Gastroesophageal sphincter (tissue), 4 donors: ENCODE measurements around the gene ABCA1. TPM values are rescaled to one million over a fixed set of nuclear protein-coding genes. Genes with fewer than 3 reads are reported as not detected.

ENCODE experiments used
- ATAC-seq: fragments of 150-250 bp; one replicate; pipeline ENCODE4 v1.9.1; 2016; ENCODE audit warnings: mild to moderate bottlenecking, moderate library complexity
- H3K27ac ChIP-seq, 4 donors: fragments of 200-600 bp; sonication (generic) in 3 of 4; 1 replicate in 3 of 4; 2 replicates in 1 of 4; pipeline ENCODE4 v1.5.1; 2016 to 2019
- H3K27me3 ChIP-seq: fragments of 200-600 bp; sonication (generic); one replicate; pipeline ENCODE4 v1.5.1; 2019
- H3K36me3 ChIP-seq, 2 donors: fragments of 200-600 bp; sonication (generic); one replicate each; pipeline ENCODE4 v1.5.1; 2019; ENCODE audit warnings: control low read depth in 1 of 2
- H3K4me1 ChIP-seq, 3 donors: fragments of 200-600 bp; sonication (generic); 1 replicate in 2 of 3; 2 replicates in 1 of 3; pipeline ENCODE4 v1.5.1; 2016 to 2019; ENCODE audit warnings: control low read depth in 2 of 3
- H3K4me3 ChIP-seq, 2 donors: fragments of 200-600 bp; sonication (generic); one replicate each; pipeline ENCODE4 v1.5.1; 2019; ENCODE audit warnings: mild to moderate bottlenecking in 1 of 2, moderate library complexity in 1 of 2
- H3K9me3 ChIP-seq, 3 donors: fragments of 200-600 bp; sonication (generic); one replicate each; pipeline ENCODE4 v1.5.1; 2017 to 2019; ENCODE audit warnings: control low read depth in 2 of 3
- EP300 ChIP-seq: sonication (generic); formaldehyde crosslinking; IDR thresholded peaks from one replicate; pipeline ENCODE4 v1.6.1; 2017; ENCODE audit warnings: antibody characterized with exemption, mild to moderate bottlenecking
- POLR2A ChIP-seq, 2 donors: fragments of 450-650 bp; IDR thresholded peaks; one replicate each; pipeline ENCODE4 v1.6.1; 2017; ENCODE audit warnings: antibody characterized with exemption in 2 of 2, mild to moderate bottlenecking in 2 of 2, moderate library complexity in 1 of 2
- POLR2AphosphoS5 ChIP-seq: sonication (generic); formaldehyde crosslinking; IDR thresholded peaks from one replicate; pipeline ENCODE4 v1.6.1; 2017; ENCODE audit warnings: antibody characterized with exemption
- WGBS, 2 donors: methylation state at CpG; one replicate each; pipeline ENCODE4 v1.1.5; 2018; ENCODE audit warnings: low coverage in 1 of 2; 5-methylcytosine and 5-hydroxymethylcytosine counted together
- total RNA-seq, 4 donors: library from RNA; depleted of rRNA; stranded (reverse); fragments of >200 nt; gene quantifications; one replicate each; pipeline ENCODE4 v1.1.0, GENCODE V29; 2016
- TF ChIP-seq, protein P1 (sequence below), 4 experiments: fragments of 200-600 bp in 2 of 4; fragments of 450-650 bp in 2 of 4; sonication (generic) in 1 of 4; IDR thresholded peaks; one replicate each; pipeline ENCODE4 v1.5.1; 2017 to 2019; ENCODE audit warnings: antibody characterized with exemption in 4 of 4, mild to moderate bottlenecking in 2 of 4, moderate library complexity in 2 of 4

Gene ABCA1
- total RNA-seq, 4 donors from 2014 or later, result 46.2 to 91.5 (median 64.9) TPM

GRCh38 chr9:104800068-104800785 is 127.7 kb downstream of the ABCA1 start:
- Histone ChIP-seq H3K4me1 (no peaks in the 10 kb centered on the region), H3K4me3 (no peak overlapping the region), H3K27ac (no peak overlapping the region), H3K9me3 (no peaks in the 10 kb centered on the region), H3K27me3 (no peaks in the 10 kb centered on the region), H3K36me3 (peaks cover 52 to 100% of the 10 kb centered on the region in 2 donors)
- TF ChIP-seq, protein P1, sequence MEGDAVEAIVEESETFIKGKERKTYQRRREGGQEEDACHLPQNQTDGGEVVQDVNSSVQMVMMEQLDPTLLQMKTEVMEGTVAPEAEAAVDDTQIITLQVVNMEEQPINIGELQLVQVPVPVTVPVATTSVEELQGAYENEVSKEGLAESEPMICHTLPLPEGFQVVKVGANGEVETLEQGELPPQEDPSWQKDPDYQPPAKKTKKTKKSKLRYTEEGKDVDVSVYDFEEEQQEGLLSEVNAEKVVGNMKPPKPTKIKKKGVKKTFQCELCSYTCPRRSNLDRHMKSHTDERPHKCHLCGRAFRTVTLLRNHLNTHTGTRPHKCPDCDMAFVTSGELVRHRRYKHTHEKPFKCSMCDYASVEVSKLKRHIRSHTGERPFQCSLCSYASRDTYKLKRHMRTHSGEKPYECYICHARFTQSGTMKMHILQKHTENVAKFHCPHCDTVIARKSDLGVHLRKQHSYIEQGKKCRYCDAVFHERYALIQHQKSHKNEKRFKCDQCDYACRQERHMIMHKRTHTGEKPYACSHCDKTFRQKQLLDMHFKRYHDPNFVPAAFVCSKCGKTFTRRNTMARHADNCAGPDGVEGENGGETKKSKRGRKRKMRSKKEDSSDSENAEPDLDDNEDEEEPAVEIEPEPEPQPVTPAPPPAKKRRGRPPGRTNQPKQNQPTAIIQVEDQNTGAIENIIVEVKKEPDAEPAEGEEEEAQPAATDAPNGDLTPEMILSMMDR (IDR thresholded peaks at IDR 0.05), result no peak
- no peak for TF ChIP-seq POLR2A (IDR thresholded peaks at IDR 0.05)
- TF ChIP-seq POLR2AphosphoS5, result no peak
- TF ChIP-seq EP300, result no peak
- WGBS, 2 donors, result 88 to 97% methylated on average over 6 of the region's 7 CpGs
- no peak for ATAC-seq

DNA sequence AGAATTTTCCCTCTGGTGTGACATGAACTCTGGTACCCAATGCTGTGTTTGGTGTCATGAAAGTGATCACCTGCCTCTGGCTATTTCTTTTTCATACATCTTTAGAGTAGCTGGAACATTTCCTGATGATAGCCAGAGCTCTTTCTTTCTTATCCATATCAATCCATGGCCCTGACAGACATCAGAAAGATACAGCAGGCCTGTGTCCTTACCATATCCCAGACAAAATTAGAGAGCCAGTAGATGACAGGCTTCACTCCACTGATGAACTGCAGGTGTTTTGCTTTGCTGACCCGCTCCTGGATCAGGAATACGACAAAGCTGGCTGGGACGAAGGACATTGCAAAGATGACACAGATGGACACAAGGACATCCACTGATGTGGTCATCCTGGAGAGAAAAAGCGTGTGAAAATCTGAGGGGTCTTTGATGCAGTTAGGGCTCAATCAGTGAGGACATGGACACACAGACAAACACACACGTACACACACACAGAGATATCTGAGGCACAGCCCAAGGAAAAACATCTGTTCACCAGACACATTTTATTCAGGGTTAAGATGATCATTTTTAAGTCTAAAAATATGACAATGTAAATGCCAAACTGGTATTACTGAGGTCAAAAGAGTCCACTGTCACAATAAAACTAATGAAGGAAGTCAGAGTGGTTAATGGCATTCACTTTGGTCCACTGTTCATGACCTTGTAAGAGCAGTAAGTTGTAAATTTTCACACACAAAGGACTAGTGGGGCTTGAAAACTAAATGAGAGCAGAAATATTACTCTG is 129.6 kb downstream of the ABCA1 start:
- Histone ChIP-seq H3K27me3 (no peaks in the 10 kb centered on the region), H3K9me3 (no peaks in the 10 kb centered on the region), H3K4me1 (no peaks in the 10 kb centered on the region), H3K27ac (no peak overlapping the region), H3K36me3 (peaks cover 53 to 100% of the 10 kb centered on the region in 2 donors), H3K4me3 (no peak overlapping the region)
- WGBS, 2 donors, result 67 to 69% methylated on average over 4 of the region's 5 CpGs
- no peak for ATAC-seq
- TF ChIP-seq POLR2AphosphoS5 (no peak), POLR2A (IDR thresholded peaks at IDR 0.05) (no peak), EP300 (no peak)
- TF ChIP-seq, protein P1 (IDR thresholded peaks at IDR 0.05), result no peak

DNA sequence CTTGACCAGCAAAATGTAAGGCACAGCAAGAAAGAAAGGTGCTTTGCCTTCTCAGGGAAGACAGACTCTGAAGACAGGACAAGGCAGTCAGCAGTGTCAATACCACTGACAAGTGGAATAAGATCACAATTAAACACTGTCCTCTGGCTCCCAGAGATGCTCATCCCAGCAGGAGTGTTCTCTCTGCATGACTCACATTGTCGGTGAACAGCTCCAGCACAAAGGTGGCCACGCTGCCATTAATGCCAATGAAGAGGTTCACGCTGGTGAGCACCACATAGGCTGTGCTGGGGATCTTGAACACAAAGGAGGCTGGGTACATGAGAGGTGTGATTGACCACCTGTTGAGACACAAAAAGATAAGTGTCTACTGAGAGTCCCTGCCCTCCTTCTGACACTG is 132.1 kb downstream of the ABCA1 start:
- Histone ChIP-seq H3K4me3 (no peak overlapping the region), H3K36me3 (peaks cover 52 to 100% of the 10 kb centered on the region in 2 donors), H3K27me3 (no peaks in the 10 kb centered on the region), H3K27ac (peak overlapping the region in 1 of 4 donors; percentile 7), H3K9me3 (no peaks in the 10 kb centered on the region), H3K4me1 (no peaks in the 10 kb centered on the region)
- WGBS, 2 donors, result 100% methylated on average over 1 to 2 of the region's 3 CpGs
- ATAC-seq, result no peak
- TF ChIP-seq EP300 (no peak), POLR2AphosphoS5 (no peak)
- TF ChIP-seq, protein P1 (IDR thresholded peaks at IDR 0.05), result no peak

DNA sequence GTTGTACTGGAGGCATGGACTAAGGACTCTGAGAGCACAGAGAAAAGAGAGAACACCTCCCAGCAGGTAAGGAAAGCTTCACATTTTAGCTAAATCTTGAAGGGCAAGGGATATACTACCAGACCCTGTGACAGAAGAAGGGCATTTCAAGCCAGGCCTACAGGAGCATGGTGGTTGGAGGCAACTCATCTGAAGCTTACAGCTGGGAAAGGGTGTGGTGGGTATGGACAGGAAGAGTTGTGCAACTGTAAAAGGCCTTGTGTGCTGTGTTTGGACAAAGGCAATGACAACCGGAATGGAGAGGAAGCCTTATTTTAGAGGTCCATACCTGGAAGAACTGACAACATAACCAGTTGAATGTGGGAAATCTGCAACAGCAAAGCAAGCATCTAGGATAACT is 132.9 kb downstream of the ABCA1 start:
- Histone ChIP-seq H3K27me3 (no peaks in the 10 kb centered on the region), H3K4me1 (no peaks in the 10 kb centered on the region), H3K4me3 (no peak overlapping the region), H3K9me3 (no peaks in the 10 kb centered on the region), H3K27ac (peak overlapping the region in 1 of 4 donors; percentile 7), H3K36me3 (peaks cover 51 to 100% of the 10 kb centered on the region in 2 donors)
- TF ChIP-seq, protein P1 (IDR thresholded peaks at IDR 0.05), result no peak
- no peak for TF ChIP-seq POLR2A (IDR thresholded peaks at IDR 0.05)
- no peak for TF ChIP-seq EP300
- TF ChIP-seq POLR2AphosphoS5, result peak; percentile 16
- WGBS, 2 donors, result 57 to 60% methylated on average over 1 of the region's 1 CpG
- ATAC-seq, result peak; percentile 67
